Hepatocyte (in vitro differentiated cells): Measurements from ENCODE around the gene SELENOM. TPM values are rescaled to one million over a fixed set of nuclear protein-coding genes. Genes with fewer than 3 reads are reported as not detected.

ENCODE experiments used
- DNase-seq: peaks from one replicate; pipeline ENCODE4 v3.0.0-alpha.2; 2016; ENCODE audit warnings: low spot score
- H2AFZ ChIP-seq: fragments of 200-600 bp; sonication (generic); 2 replicates; pipeline ENCODE4 v1.6.0; 2016; ENCODE audit warnings: antibody characterized with exemption, mild to moderate bottlenecking
- H3K27ac ChIP-seq: fragments of 200-600 bp; sonication (generic); 2 replicates; pipeline ENCODE4 v1.5.1; 2016; ENCODE audit warnings: mild to moderate bottlenecking
- H3K27me3 ChIP-seq: fragments of 200-600 bp; sonication (generic); 2 replicates; pipeline ENCODE4 v1.6.1; 2016
- H3K36me3 ChIP-seq: fragments of 200-600 bp; sonication (generic); replicated peaks from 2 replicates; pipeline ENCODE4 v1.5.1; 2016; ENCODE audit warnings: low read depth; ENCODE audit not compliant: insufficient read depth
- H3K4me1 ChIP-seq: fragments of 200-600 bp; sonication (generic); 2 replicates; pipeline ENCODE4 v1.5.1; 2016; ENCODE audit warnings: mild to moderate bottlenecking, moderate library complexity; ENCODE audit not compliant: insufficient read depth
- H3K4me2 ChIP-seq: fragments of 200-600 bp; sonication (generic); 2 replicates; pipeline ENCODE4 v1.6.0; 2016
- H3K4me3 ChIP-seq: fragments of 200-600 bp; sonication (generic); 2 replicates; pipeline ENCODE4 v1.5.1; 2016; ENCODE audit warnings: mild to moderate bottlenecking
- H3K79me2 ChIP-seq: fragments of 200-600 bp; sonication (generic); 2 replicates; pipeline ENCODE4 v1.6.0; 2017; ENCODE audit warnings: mild to moderate bottlenecking
- H3K9me2 ChIP-seq: fragments of 200-600 bp; sonication (generic); replicated peaks from 2 replicates; pipeline ENCODE4 v1.6.0; 2017; ENCODE audit warnings: mild to moderate bottlenecking; ENCODE audit not compliant: insufficient read depth
- H3K9me3 ChIP-seq: fragments of 200-600 bp; sonication (generic); 2 replicates; pipeline ENCODE4 v1.5.1; 2016; ENCODE audit warnings: low read depth, mild to moderate bottlenecking
- H4K20me1 ChIP-seq: fragments of 200-600 bp; sonication (generic); 2 replicates; pipeline ENCODE4 v1.6.0; 2016; ENCODE audit warnings: mild to moderate bottlenecking; ENCODE audit not compliant: insufficient read depth, poor library complexity, severe bottlenecking
- CTCF ChIP-seq: fragments of 200-600 bp; sonication (generic); IDR thresholded peaks from 2 replicates; pipeline ENCODE4 v1.5.1; 2016; ENCODE audit warnings: antibody characterized with exemption, mild to moderate bottlenecking; ENCODE audit not compliant: poor library complexity
- EZH2 ChIP-seq: fragments of 200-600 bp; sonication (generic); IDR thresholded peaks from 2 replicates; pipeline ENCODE4 v1.6.1; 2016; ENCODE audit warnings: antibody characterized with exemption, mild to moderate bottlenecking, borderline replicate concordance
- EZH2phosphoT487 ChIP-seq: fragments of 200-600 bp; sonication (generic); IDR thresholded peaks from one replicate; pipeline ENCODE4 v1.6.1; 2018; ENCODE audit warnings: antibody characterized with exemption, mild to moderate bottlenecking, low read depth, moderate library complexity; ENCODE audit not compliant: unreplicated experiment, severe bottlenecking
- WGBS: methylation state at CpG from one replicate; pipeline ENCODE4 v1.1.6; 2016; ENCODE audit warnings: low lambda C conversion rate; ENCODE audit errors: missing lambda C conversion rate; 5-methylcytosine and 5-hydroxymethylcytosine counted together
- polyA plus RNA-seq: library from polyadenylated mRNA; unstranded; fragments of >200 nt; fragmentation: Nextera tagmentation; extraction: Ambion mirVana; gene quantifications from 2 replicates; pipeline ENCODE4 v1.2.1, GENCODE V29; 2016
- total RNA-seq: library from RNA; depleted of rRNA; stranded (reverse); fragments of >200 nt; gene quantifications from 2 replicates; pipeline ENCODE4 v1.2.3, GENCODE V29; 2014

SELENOM gene
- total and polyA plus RNA-seq, 2 experiments from 2014 or later = 130 to 240 TPM

GRCh38 chr22:31056986-31057599, 50.3 kb downstream of the SELENOM start:
- H3K4me3 ChIP-seq = no peak overlapping the region
- DNase-seq = no peak
- H3K4me1 ChIP-seq = peaks cover 40% of the 10 kb centered on the region
- no peaks in the 10 kb centered on the region for H3K9me2 ChIP-seq
- H3K4me2 ChIP-seq = peak overlapping the region; percentile 38
- peak overlapping the region; percentile 80 for H3K27ac ChIP-seq
- no peaks in the 10 kb centered on the region for H3K36me3 ChIP-seq
- no peaks in the 10 kb centered on the region for H3K79me2 ChIP-seq
- TF ChIP-seq CTCF (no peak), EZH2 (no peak), EZH2phosphoT487 (no peak)
- H4K20me1 ChIP-seq = no peaks in the 10 kb centered on the region
- H2AFZ ChIP-seq = no peak overlapping the region
- H3K9me3 ChIP-seq = no peaks in the 10 kb centered on the region
- H3K27me3 ChIP-seq = no peaks in the 10 kb centered on the region
- 58% methylated on average over 5 of the region's 5 CpGs for WGBS

GRCh38 chr22:31055635-31056159, 51.7 kb downstream of the SELENOM start:
- no peaks in the 10 kb centered on the region for H3K9me2 ChIP-seq
- H4K20me1 ChIP-seq = no peaks in the 10 kb centered on the region
- peaks cover 40% of the 10 kb centered on the region for H3K4me1 ChIP-seq
- H3K27ac ChIP-seq = peak overlapping the region; percentile 80
- H3K4me3 ChIP-seq = no peak overlapping the region
- TF ChIP-seq CTCF (no peak), EZH2 (no peak), EZH2phosphoT487 (no peak)
- no peaks in the 10 kb centered on the region for H3K79me2 ChIP-seq
- WGBS = 17% methylated on average over 12 of the region's 13 CpGs
- H3K4me2 ChIP-seq = peak overlapping the region; percentile 40
- H3K9me3 ChIP-seq = no peaks in the 10 kb centered on the region
- no peaks in the 10 kb centered on the region for H3K27me3 ChIP-seq
- no peaks in the 10 kb centered on the region for H3K36me3 ChIP-seq
- peak; percentile 98 for DNase-seq
- H2AFZ ChIP-seq = no peak overlapping the region

DNA sequence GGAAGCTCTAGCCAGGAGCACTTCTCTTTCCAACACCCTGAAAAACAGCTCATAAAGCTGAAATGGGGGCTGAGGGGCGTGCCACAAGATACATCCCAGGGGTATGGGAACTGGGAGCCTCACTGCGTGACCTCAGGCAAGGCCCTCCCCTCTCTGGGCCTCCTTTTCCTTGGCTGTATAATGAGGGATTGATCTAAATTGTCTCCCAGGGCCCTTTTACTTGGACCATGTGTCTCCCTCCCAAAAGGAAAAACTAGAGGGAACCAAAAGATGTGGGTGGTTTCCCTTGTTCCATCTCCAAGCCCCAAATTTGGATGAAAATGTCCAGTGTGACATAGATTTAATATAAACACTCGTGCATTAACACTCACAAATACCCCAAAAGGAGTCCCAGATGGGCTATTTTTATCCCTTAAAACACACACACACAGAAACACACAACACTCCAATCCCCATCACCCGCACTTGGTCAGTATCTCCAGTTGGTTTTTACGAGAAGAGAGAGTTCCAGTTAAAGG, 52.2 kb downstream of the SELENOM start:
- H3K27me3 ChIP-seq = no peaks in the 10 kb centered on the region
- no peak overlapping the region for H2AFZ ChIP-seq
- H3K4me3 ChIP-seq = no peak overlapping the region
- no peaks in the 10 kb centered on the region for H3K79me2 ChIP-seq
- H3K4me1 ChIP-seq = peaks cover 40% of the 10 kb centered on the region
- no peaks in the 10 kb centered on the region for H4K20me1 ChIP-seq
- no peaks in the 10 kb centered on the region for H3K36me3 ChIP-seq
- H3K9me3 ChIP-seq = no peaks in the 10 kb centered on the region
- TF ChIP-seq EZH2phosphoT487 = no peak
- no peak for TF ChIP-seq CTCF
- TF ChIP-seq EZH2 = no peak
- H3K27ac ChIP-seq = peak overlapping the region; percentile 80
- peak overlapping the region; percentile 18 for H3K4me2 ChIP-seq
- WGBS = 32% methylated on average over 5 of the region's 5 CpGs
- no peaks in the 10 kb centered on the region for H3K9me2 ChIP-seq
- DNase-seq = no peak

Other genes with a start within 250 kb of the SELENOM start
- 16.3 and 24.0 TPM in 2 replicates for gene MORC2, start 138.8 kb downstream of the SELENOM start, total RNA-seq
- gene MORC2, start 138.8 kb downstream of the SELENOM start, polyA plus RNA-seq = 15.6 and 20.5 TPM in 2 replicates
- 99.3 and 109 TPM in 2 replicates for gene TUG1, start 138.3 kb downstream of the SELENOM start, total RNA-seq
- 33.9 and 39.1 TPM in 2 replicates for gene TUG1, start 138.3 kb downstream of the SELENOM start, polyA plus RNA-seq
- 43.0 and 64.7 TPM in 2 replicates for gene SMTN, start 26.2 kb downstream of the SELENOM start, total RNA-seq
- gene SMTN, start 26.2 kb downstream of the SELENOM start, polyA plus RNA-seq = 88.7 and 112 TPM in 2 replicates
- gene INPP5J, start 15.4 kb upstream of the SELENOM start, total RNA-seq = 3.4 and 3.5 TPM in 2 replicates
- 5.6 and 6.1 TPM in 2 replicates for gene INPP5J, start 15.4 kb upstream of the SELENOM start, polyA plus RNA-seq
- gene PLA2G3, start 32.9 kb upstream of the SELENOM start, total RNA-seq = 0.04 and 0.10 TPM in 2 replicates
- gene PLA2G3, start 32.9 kb upstream of the SELENOM start, polyA plus RNA-seq = 0.33 and 0.52 TPM in 2 replicates
- gene RNF185, start 52.6 kb upstream of the SELENOM start, total RNA-seq = 48.0 and 49.3 TPM in 2 replicates
- 43.2 and 46.5 TPM in 2 replicates for gene RNF185, start 52.6 kb upstream of the SELENOM start, polyA plus RNA-seq
- 33.0 and 45.9 TPM in 2 replicates for gene LIMK2, start 104.7 kb upstream of the SELENOM start, total RNA-seq
- 49.9 and 52.6 TPM in 2 replicates for gene LIMK2, start 104.7 kb upstream of the SELENOM start, polyA plus RNA-seq
- 17.9 and 22.2 TPM in 2 replicates for gene PIK3IP1, start 184.9 kb upstream of the SELENOM start, total RNA-seq
- 19.5 and 22.4 TPM in 2 replicates for gene PIK3IP1, start 184.9 kb upstream of the SELENOM start, polyA plus RNA-seq
- 20.3 and 25.1 TPM in 2 replicates for gene PATZ1, start 238.8 kb upstream of the SELENOM start, total RNA-seq
- 18.2 and 23.8 TPM in 2 replicates for gene PATZ1, start 238.8 kb upstream of the SELENOM start, polyA plus RNA-seq